KMS-11 (cell line): ENCODE measurements around the gene RNF44.

ENCODE experiments used
- H2AFZ ChIP-seq: fragments of 200-600 bp; sonication (generic); 2 replicates; pipeline ENCODE4 v1.6.1; 2016; ENCODE audit warnings: antibody characterized with exemption, mixed run types, low read depth
- H3K27ac ChIP-seq: fragments of 200-600 bp; sonication (generic); 2 replicates; pipeline ENCODE4 v1.6.1; 2016; ENCODE audit warnings: mild to moderate bottlenecking, mixed run types
- H3K27me3 ChIP-seq: fragments of 200-600 bp; sonication (generic); 2 replicates; pipeline ENCODE4 v1.6.1; 2017; ENCODE audit warnings: mild to moderate bottlenecking, low read depth, mixed run types, moderate library complexity; ENCODE audit not compliant: insufficient read depth
- H3K36me3 ChIP-seq: fragments of 200-600 bp; sonication (generic); 2 replicates; pipeline ENCODE4 v1.6.1; 2017; ENCODE audit warnings: mild to moderate bottlenecking, mixed run types; ENCODE audit not compliant: insufficient read depth
- H3K4me1 ChIP-seq: fragments of 200-600 bp; sonication (generic); 2 replicates; pipeline ENCODE4 v1.6.1; 2016; ENCODE audit warnings: mild to moderate bottlenecking, low read depth, mixed run types; ENCODE audit not compliant: poor library complexity, severe bottlenecking
- H3K4me2 ChIP-seq: fragments of 200-600 bp; sonication (generic); 2 replicates; pipeline ENCODE4 v1.7.0; 2016; ENCODE audit warnings: mild to moderate bottlenecking, mixed run types
- H3K4me3 ChIP-seq: fragments of 200-600 bp; sonication (generic); IDR thresholded peaks from 2 replicates; pipeline ENCODE4 v1.6.1; 2017; ENCODE audit warnings: low read depth, low read length, mixed read lengths; ENCODE audit not compliant: insufficient read depth
- H3K79me2 ChIP-seq: fragments of 200-600 bp; sonication (generic); 2 replicates; pipeline ENCODE4 v1.6.1; 2016; ENCODE audit warnings: low read depth, mixed run types; ENCODE audit not compliant: insufficient read depth
- H3K9ac ChIP-seq: fragments of 200-600 bp; sonication (generic); 2 replicates; pipeline ENCODE4 v1.6.1; 2016; ENCODE audit warnings: mild to moderate bottlenecking, mixed run types
- H4K20me1 ChIP-seq: fragments of 200-600 bp; sonication (generic); 2 replicates; pipeline ENCODE4 v1.6.1; 2016; ENCODE audit warnings: mild to moderate bottlenecking, mixed run types; ENCODE audit not compliant: insufficient read depth
- TF ChIP-seq, protein P1 (sequence below): fragments of 200-600 bp; sonication (generic); conservative IDR thresholded peaks from 2 replicates; pipeline ENCODE4 v1.6.1; 2017; ENCODE audit warnings: low read depth, mild to moderate bottlenecking, antibody characterized with exemption, low read length, moderate library complexity, mixed read lengths

RNF44 gene

DNA sequence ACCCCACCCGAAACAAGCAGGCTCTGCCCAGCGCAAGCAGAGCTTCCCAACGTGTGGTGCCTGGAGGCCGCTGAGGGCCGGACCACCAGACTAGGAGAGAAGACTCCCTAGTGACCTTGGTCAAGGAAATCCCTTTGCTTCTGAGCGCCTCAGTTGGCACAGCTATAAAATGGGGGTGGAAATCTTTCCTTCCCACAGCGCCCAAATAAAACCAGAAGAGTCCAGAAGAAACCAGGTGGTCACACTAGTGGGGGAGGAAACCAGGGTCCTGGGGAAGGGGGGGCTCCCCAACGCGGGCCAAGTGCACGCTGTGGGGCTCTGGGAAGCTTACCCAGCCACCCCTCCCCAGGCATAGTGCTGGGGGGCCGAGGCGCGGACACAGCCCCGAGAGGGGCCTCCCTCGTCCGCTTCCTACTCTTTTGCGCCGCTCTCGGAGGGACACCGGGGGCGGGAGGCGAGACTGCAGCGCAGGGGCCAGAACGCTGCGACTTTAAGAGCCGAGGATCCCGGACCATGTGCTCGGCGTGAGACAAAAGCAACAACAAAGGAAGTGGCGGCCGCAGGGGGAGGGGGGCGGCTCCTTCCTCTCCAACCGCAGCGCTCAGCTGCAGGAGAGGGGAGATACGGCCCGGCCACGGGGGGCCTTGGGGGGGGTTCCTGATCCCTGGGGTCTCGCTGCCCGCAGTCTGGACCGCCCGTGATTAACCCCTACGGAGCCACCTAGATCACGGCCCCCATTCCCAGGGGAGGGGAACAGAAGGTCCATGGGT is 885 bp downstream of the RNF44 start:
- Histone ChIP-seq H3K27me3 (no peaks in the 10 kb centered on the region), H3K36me3 (no peaks in the 10 kb centered on the region), H3K79me2 (peaks cover 40% of the 10 kb centered on the region), H3K4me1 (peaks cover 25% of the 10 kb centered on the region), H4K20me1 (no peaks in the 10 kb centered on the region), H3K4me2 (peak overlapping the region; percentile 60), H3K27ac (peak overlapping the region; percentile 84), H3K4me3 (no peak overlapping the region), H2AFZ (peak overlapping the region; percentile 26; the same call in 1 of the 2 replicates), H3K9ac (peak overlapping the region; percentile 97)
- TF ChIP-seq, protein P1, sequence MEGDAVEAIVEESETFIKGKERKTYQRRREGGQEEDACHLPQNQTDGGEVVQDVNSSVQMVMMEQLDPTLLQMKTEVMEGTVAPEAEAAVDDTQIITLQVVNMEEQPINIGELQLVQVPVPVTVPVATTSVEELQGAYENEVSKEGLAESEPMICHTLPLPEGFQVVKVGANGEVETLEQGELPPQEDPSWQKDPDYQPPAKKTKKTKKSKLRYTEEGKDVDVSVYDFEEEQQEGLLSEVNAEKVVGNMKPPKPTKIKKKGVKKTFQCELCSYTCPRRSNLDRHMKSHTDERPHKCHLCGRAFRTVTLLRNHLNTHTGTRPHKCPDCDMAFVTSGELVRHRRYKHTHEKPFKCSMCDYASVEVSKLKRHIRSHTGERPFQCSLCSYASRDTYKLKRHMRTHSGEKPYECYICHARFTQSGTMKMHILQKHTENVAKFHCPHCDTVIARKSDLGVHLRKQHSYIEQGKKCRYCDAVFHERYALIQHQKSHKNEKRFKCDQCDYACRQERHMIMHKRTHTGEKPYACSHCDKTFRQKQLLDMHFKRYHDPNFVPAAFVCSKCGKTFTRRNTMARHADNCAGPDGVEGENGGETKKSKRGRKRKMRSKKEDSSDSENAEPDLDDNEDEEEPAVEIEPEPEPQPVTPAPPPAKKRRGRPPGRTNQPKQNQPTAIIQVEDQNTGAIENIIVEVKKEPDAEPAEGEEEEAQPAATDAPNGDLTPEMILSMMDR, result no peak

- no peak overlapping the region for H2AFZ ChIP-seq
Measured at GRCh38 chr5:176535664-176536131, 1.5 kb downstream of the RNF44 start.

GRCh38 chr5:176535101-176535663 is 2.0 kb downstream of the RNF44 start:
- no peak overlapping the region for H3K4me3 ChIP-seq
- H4K20me1 ChIP-seq, result no peaks in the 10 kb centered on the region
- peak overlapping the region; percentile 60 for H3K4me2 ChIP-seq
- peaks cover 40% of the 10 kb centered on the region for H3K79me2 ChIP-seq
- H3K36me3 ChIP-seq, result no peaks in the 10 kb centered on the region
- TF ChIP-seq, protein P1, result no peak
- H3K9ac ChIP-seq, result peak overlapping the region; percentile 97
- peaks cover 23% of the 10 kb centered on the region for H3K4me1 ChIP-seq
- peak overlapping the region; percentile 84 for H3K27ac ChIP-seq
- H2AFZ ChIP-seq, result no peak overlapping the region
- H3K27me3 ChIP-seq, result no peaks in the 10 kb centered on the region

More at GRCh38 chr5:176535664-176536131, 1.5 kb downstream of the RNF44 start:
- peak overlapping the region; percentile 84 for H3K27ac ChIP-seq
- H3K4me2 ChIP-seq, result peak overlapping the region; percentile 60
- no peaks in the 10 kb centered on the region for H4K20me1 ChIP-seq
- no peaks in the 10 kb centered on the region for H3K36me3 ChIP-seq
- H3K27me3 ChIP-seq, result no peaks in the 10 kb centered on the region
- peaks cover 23% of the 10 kb centered on the region for H3K4me1 ChIP-seq
- TF ChIP-seq, protein P1, result no peak
- H3K79me2 ChIP-seq, result peaks cover 40% of the 10 kb centered on the region
- peak overlapping the region; percentile 97 for H3K9ac ChIP-seq
- no peak overlapping the region for H3K4me3 ChIP-seq

GRCh38 chr5:176534640-176535039 is 2.6 kb downstream of the RNF44 start:
- Histone ChIP-seq H2AFZ (no peak overlapping the region), H3K9ac (no peak overlapping the region), H3K27ac (peak overlapping the region; percentile 84; the same call in 1 of the 2 replicates), H3K27me3 (no peaks in the 10 kb centered on the region), H3K79me2 (peaks cover 40% of the 10 kb centered on the region), H3K36me3 (no peaks in the 10 kb centered on the region), H4K20me1 (no peaks in the 10 kb centered on the region), H3K4me1 (peaks cover 23% of the 10 kb centered on the region), H3K4me3 (no peak overlapping the region), H3K4me2 (peak overlapping the region; percentile 60; the same call in 1 of the 2 replicates)
- TF ChIP-seq, protein P1, result no peak
